Hematopoietic multipotent progenitor cell treated with erythropoietin and hydrocortisone succinate and interleukin-3 and kit ligand, for 4 days (in vitro differentiated cells): ENCODE results near the gene TRIM38.
A peak's percentile ranks its signal among the peaks of the same experiment; 100 is the strongest.

Experiments
- DNase-seq: peaks from one replicate; pipeline ENCODE4 v3.0.0-alpha.2; 2015

The TRIM38 gene

GRCh38 chr6:26028746-26029569 lies 66.4 kb downstream of the TRIM38 start:
- DNase-seq, result no peak

GRCh38 chr6:26029570-26029856 lies 66.9 kb downstream of the TRIM38 start:
- DNase-seq, result no peak

GRCh38 chr6:26029857-26030653 lies 67.5 kb downstream of the TRIM38 start:
- peak; percentile 77 for DNase-seq

GRCh38 chr6:26030716-26031115 lies 68.1 kb downstream of the TRIM38 start:
- peak; percentile 82 for DNase-seq

GRCh38 chr6:26031151-26031594 lies 68.6 kb downstream of the TRIM38 start:
- DNase-seq, result peak; percentile 89

GRCh38 chr6:26031595-26032339 lies 69.2 kb downstream of the TRIM38 start:
- DNase-seq, result peak; percentile 100

- peak; percentile 91 for DNase-seq
These were observed 69.9 kb downstream of the TRIM38 start for GRCh38 chr6:26032340-26033084.

GRCh38 chr6:26033085-26033940 lies 70.7 kb downstream of the TRIM38 start:
- DNase-seq, result peak; percentile 98

- DNase-seq, result peak; percentile 79
These were observed 71.3 kb downstream of the TRIM38 start for GRCh38 chr6:26033941-26034354.

- DNase-seq, result peak; percentile 55
These were observed 72.3 kb downstream of the TRIM38 start for GRCh38 chr6:26034905-26035304.
